ENCODE data around the gene CACTIN. TPM values are rescaled to one million over a fixed set of nuclear protein-coding genes. Genes with fewer than 3 reads are reported as not detected.

Gene CACTIN
- total RNA-seq, result 20.2 and 32.9 TPM in 2 replicates

DNA sequence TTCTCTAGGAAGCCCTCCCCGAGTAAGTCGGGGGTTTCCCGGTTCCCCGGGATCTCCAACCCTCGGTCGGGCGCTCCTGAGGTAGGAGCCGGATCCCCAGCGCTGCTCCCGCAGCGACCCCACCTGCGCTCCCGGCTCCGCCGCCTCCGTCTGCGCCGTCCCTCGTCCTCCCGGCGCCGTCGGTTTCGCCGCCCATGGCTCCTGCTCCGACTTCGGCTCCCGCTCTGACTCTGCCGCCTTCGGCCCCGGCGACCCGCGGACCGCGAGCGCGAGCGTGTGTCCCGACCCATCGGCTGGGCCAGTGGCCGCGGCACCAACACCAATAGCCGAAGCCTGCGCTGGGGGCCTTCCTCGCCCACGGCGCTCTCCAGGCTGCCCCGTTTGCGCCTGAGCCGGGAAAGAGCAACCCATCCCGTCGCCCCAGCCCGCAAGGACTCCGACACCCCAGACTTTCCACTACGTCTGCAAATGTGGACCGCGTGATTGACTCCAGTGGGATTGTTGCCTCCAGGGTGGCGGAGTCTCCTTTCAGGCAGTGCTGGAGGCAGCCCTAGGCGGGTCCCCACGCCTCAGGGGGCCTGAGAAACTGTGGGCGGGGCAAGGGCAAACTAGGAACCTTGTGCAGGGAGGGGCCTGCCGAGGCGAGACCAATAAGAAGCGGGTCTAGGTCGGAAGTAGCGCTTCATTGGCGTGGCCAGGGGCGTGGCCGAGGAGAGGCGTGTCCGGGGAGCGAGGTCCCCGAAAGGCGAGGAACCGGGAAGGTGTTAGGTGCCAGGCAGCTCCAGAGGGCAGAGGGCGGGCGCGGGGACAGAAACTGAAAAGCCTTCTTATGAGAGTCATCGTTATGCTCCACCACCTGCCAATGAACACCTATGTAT, at the start of gene CACTIN:
Gene CACTIN, minus strand, starts transcription at position 318 of the 878 bp plus-strand sequence. Its CDS starts 28 bp downstream, at position 290.

DNA sequence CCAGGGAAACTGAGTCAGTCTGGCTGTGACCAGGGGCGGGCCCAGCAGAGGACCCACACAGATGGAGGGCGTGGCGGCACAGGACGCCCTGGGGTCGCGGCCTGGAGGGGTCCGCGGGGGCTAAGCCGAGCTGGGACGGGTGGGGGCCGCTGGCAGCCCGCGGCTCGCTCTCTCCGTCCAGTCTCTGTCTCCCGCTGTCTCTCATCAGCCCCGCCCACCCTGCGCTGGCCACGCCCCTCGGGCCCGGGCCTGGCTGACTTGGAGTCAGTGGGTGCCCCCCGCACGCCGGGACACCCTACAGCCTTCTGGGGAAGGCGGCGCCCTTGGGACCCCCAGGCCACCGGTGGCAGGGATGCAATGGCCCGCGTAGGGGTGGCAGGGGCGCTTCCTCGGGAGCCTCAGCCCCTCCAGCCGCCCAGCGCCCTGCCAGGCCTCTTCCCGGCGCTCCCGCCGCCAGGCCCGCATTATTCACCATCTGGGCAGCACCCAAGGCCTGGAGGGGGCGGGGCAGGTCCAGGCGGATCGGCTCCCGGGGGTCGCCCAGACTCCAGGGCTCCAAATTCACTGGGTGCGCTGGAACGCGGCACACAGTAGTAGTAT, 19.8 kb downstream of the CACTIN start, which contains the start of gene TBXA2R:
Gene TBXA2R, minus strand, starts transcription at position 186 of the 600 bp plus-strand sequence. CDS start 6,241 bp downstream, outside the sequence.

DNA sequence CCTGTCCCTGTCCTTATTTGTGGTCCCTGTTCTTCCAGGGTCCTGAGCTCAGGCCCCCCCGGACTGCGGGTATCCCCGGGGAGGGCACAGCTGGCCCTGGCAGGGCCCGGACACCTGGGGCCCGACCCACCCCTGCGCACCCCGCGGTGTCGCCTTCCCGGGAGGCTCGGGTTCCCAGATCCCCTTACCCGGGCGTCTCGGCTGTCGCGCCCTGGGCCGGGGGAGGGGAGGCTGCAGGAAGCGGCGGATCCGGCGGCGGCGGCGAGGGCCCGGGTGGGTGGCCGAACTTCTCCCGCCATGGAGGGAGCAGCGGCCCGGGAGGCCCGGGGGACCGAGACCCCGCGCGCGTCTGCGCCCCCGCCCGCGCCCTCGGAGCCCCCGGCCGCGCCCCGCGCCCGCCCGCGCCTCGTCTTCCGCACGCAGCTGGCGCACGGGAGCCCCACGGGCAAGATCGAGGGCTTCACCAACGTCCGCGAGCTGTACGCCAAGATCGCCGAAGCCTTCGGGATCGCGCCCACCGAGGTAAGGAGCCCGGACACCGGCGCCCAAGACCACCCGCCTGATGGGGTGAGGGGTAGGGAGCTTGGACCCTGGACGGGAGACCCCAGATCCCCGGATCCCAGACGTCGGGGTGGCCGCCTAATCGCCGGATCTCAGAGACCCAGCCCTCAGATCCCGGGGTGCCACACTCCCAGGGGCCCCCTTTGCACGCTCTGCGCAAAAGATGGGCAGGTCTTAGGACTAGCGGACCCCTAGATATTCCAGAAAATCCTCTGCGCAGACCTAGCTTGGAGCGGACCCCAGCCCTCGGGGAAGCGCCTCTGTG, 41.1 kb downstream of the CACTIN start, which contains the start of gene GIPC3:
Gene GIPC3, plus strand, starts transcription at position 178 of the 826 bp plus-strand sequence. Its CDS starts 120 bp downstream, at position 298.

DNA sequence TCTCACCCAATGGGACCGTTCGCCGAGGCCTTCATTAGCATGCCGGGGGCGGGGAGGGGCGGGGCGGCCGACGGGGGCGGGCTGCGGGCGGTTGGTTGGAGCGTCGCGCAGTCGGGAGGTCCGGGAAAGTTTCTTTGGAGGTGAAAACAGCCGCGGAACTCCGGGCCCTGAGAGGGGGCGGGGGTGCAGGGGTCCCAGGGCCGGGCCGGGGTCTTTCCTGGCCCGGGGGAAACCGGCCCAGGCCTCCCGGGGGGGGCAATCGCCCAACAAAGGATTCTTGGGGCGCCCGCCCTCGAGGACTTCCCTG, 53.8 kb downstream of the CACTIN start, which contains the start of gene HMG20B:
Gene HMG20B, plus strand, starts transcription at position 90 of the 307 bp plus-strand sequence. CDS start 366 bp downstream, outside the sequence.

Other genes with a start within 250 kb of the CACTIN start
- not detected in 2 replicates for gene SMIM24, start 146.3 kb downstream of the CACTIN start, total RNA-seq
- not detected in 2 replicates for gene SMIM44, start 143.3 kb downstream of the CACTIN start, total RNA-seq
- gene DOHH, start 126.1 kb downstream of the CACTIN start, total RNA-seq, result 8.0 and 11.7 TPM in 2 replicates
- 29.7 and 51.3 TPM in 2 replicates for gene FZR1, start 120.5 kb downstream of the CACTIN start, total RNA-seq
- not detected in 2 replicates for gene TEKTIP1, start 87.6 kb downstream of the CACTIN start, total RNA-seq
- gene MFSD12, start 69.2 kb downstream of the CACTIN start, total RNA-seq, result 117 and 155 TPM in 2 replicates
- 55.8 and 65.8 TPM in 2 replicates for gene HMG20B, start 53.8 kb downstream of the CACTIN start, total RNA-seq
- gene GIPC3, start 41.3 kb downstream of the CACTIN start, total RNA-seq, result under 0.01 TPM in 1 of 2 replicates, not detected in the other
- gene TBXA2R, start 19.9 kb downstream of the CACTIN start, total RNA-seq, result 0.89 and 2.2 TPM in 2 replicates
- 38.9 and 62.7 TPM in 2 replicates for gene PIP5K1C, start 73.7 kb upstream of the CACTIN start, total RNA-seq
- not detected in 2 replicates for gene TJP3, start 81.6 kb upstream of the CACTIN start, total RNA-seq
- gene APBA3, start 134.9 kb upstream of the CACTIN start, total RNA-seq, result 26.5 and 27.6 TPM in 2 replicates
- 13.4 and 36.8 TPM in 2 replicates for gene MRPL54, start 135.9 kb upstream of the CACTIN start, total RNA-seq
- gene RAX2, start 145.4 kb upstream of the CACTIN start, total RNA-seq, result not detected in 2 replicates
- not detected in 2 replicates for gene MATK, start 159.6 kb upstream of the CACTIN start, total RNA-seq
- gene ZFR2, start 242.2 kb upstream of the CACTIN start, total RNA-seq, result not detected in 2 replicates